Measurements from ENCODE around the gene DUSP8.

Gene DUSP8

GRCh38 chr11:1521382-1522080 is 50.5 kb downstream of the DUSP8 start:
- TF ChIP-seq GATA2 (IDR thresholded peaks at IDR 0.05; ENCODE audit: low read depth, low read length) (no peak), GATA3 (IDR thresholded peaks at IDR 0.05; ENCODE audit: low read depth, low read length) (no peak)

- TF ChIP-seq GATA3 (IDR thresholded peaks at IDR 0.05; ENCODE audit: low read depth, low read length): no peak
- TF ChIP-seq GATA2 (IDR thresholded peaks at IDR 0.05; ENCODE audit: low read depth, low read length): no peak
Measured at GRCh38 chr11:1520663-1521267, 51.3 kb downstream of the DUSP8 start.

GRCh38 chr11:1520209-1520662 is 51.8 kb downstream of the DUSP8 start:
- no peak for TF ChIP-seq GATA3 (IDR thresholded peaks at IDR 0.05; ENCODE audit: low read depth, low read length)
- no peak for TF ChIP-seq GATA2 (IDR thresholded peaks at IDR 0.05; ENCODE audit: low read depth, low read length)

GRCh38 chr11:1519028-1520010 is 52.8 kb downstream of the DUSP8 start:
- TF ChIP-seq GATA2 (IDR thresholded peaks at IDR 0.05; ENCODE audit: low read depth, low read length): no peak
- no peak for TF ChIP-seq GATA3 (IDR thresholded peaks at IDR 0.05; ENCODE audit: low read depth, low read length)

GRCh38 chr11:1518301-1518700 is 53.8 kb downstream of the DUSP8 start:
- TF ChIP-seq GATA2 (IDR thresholded peaks at IDR 0.05; ENCODE audit: low read depth, low read length) (no peak), GATA3 (IDR thresholded peaks at IDR 0.05; ENCODE audit: low read depth, low read length) (no peak)

- TF ChIP-seq GATA2 (IDR thresholded peaks at IDR 0.05; ENCODE audit: low read depth, low read length): no peak
- TF ChIP-seq GATA3 (IDR thresholded peaks at IDR 0.05; ENCODE audit: low read depth, low read length): no peak
Measured at GRCh38 chr11:1517117-1518005, 54.7 kb downstream of the DUSP8 start.

GRCh38 chr11:1516273-1517067 is 55.6 kb downstream of the DUSP8 start:
- TF ChIP-seq GATA2 (IDR thresholded peaks at IDR 0.05; ENCODE audit: low read depth, low read length) (no peak), GATA3 (IDR thresholded peaks at IDR 0.05; ENCODE audit: low read depth, low read length) (no peak)

GRCh38 chr11:1515082-1516060 is 56.7 kb downstream of the DUSP8 start:
- TF ChIP-seq GATA3 (IDR thresholded peaks at IDR 0.05; ENCODE audit: low read depth, low read length) (no peak), GATA2 (IDR thresholded peaks at IDR 0.05; ENCODE audit: low read depth, low read length) (no peak)

- no peak for TF ChIP-seq GATA2 (IDR thresholded peaks at IDR 0.05; ENCODE audit: low read depth, low read length)
- no peak for TF ChIP-seq GATA3 (IDR thresholded peaks at IDR 0.05; ENCODE audit: low read depth, low read length)
Measured at GRCh38 chr11:1514336-1515061, 57.6 kb downstream of the DUSP8 start.

GRCh38 chr11:1513326-1514296 is 58.5 kb downstream of the DUSP8 start:
- TF ChIP-seq GATA3 (IDR thresholded peaks at IDR 0.05; ENCODE audit: low read depth, low read length): no peak
- no peak for TF ChIP-seq GATA2 (IDR thresholded peaks at IDR 0.05; ENCODE audit: low read depth, low read length)

Measured in SH-SY5Y (cell line).